Activated CD8-positive, alpha-beta memory T cell treated with anti-CD3 and anti-CD28 coated beads, Interleukin-2, amount 50 U/mL, for 48 hours (primary cell): ENCODE data around the gene TBK1.
"Not testable (repeated sequence)": the region's sequence is repeated elsewhere in the genome, so short reads cannot be mapped to it uniquely, and the experiment has no call there.

Source experiments
- DNase-seq: peaks from one replicate; pipeline ENCODE4 v3.0.0-alpha.2; 2020

Gene TBK1

GRCh38 chr12:64497903-64498302 lies 46.0 kb downstream of the TBK1 start:
- no peak for DNase-seq

GRCh38 chr12:64500394-64500793 lies 48.5 kb downstream of the TBK1 start:
- DNase-seq = no peak

- DNase-seq = no peak
Observed at GRCh38 chr12:64501486-64501885, 49.6 kb downstream of the TBK1 start.

GRCh38 chr12:64506955-64507354 lies 55.0 kb downstream of the TBK1 start:
- DNase-seq = no peak

GRCh38 chr12:64510667-64511066 lies 58.7 kb downstream of the TBK1 start:
- DNase-seq = no peak

- no peak for DNase-seq
Observed at GRCh38 chr12:64518396-64518795, 66.5 kb downstream of the TBK1 start.

GRCh38 chr12:64521833-64522232 lies 69.9 kb downstream of the TBK1 start:
- DNase-seq = no peak

- no peak for DNase-seq
Observed at GRCh38 chr12:64522316-64522715, 70.4 kb downstream of the TBK1 start.

- no peak for DNase-seq
Observed at GRCh38 chr12:64522807-64523206, 70.9 kb downstream of the TBK1 start.

- DNase-seq = not testable (repeated sequence)
Observed at GRCh38 chr12:64523565-64524444, 71.9 kb downstream of the TBK1 start.

- no peak for DNase-seq
Observed at GRCh38 chr12:64525461-64526160, 73.7 kb downstream of the TBK1 start.

- DNase-seq = no peak
Observed at GRCh38 chr12:64526859-64527258, 74.9 kb downstream of the TBK1 start.

GRCh38 chr12:64528616-64529015 lies 76.7 kb downstream of the TBK1 start:
- DNase-seq = no peak

GRCh38 chr12:64530566-64530965 lies 78.6 kb downstream of the TBK1 start:
- no peak for DNase-seq

GRCh38 chr12:64531665-64532334 lies 79.9 kb downstream of the TBK1 start:
- peak; percentile 17 for DNase-seq

GRCh38 chr12:64532734-64533351 lies 80.9 kb downstream of the TBK1 start:
- peak; percentile 43 for DNase-seq

- DNase-seq = peak; percentile 1
Observed at GRCh38 chr12:64534672-64535199, 82.8 kb downstream of the TBK1 start.

- peak; percentile 4 for DNase-seq
Observed at GRCh38 chr12:64538121-64538520, 86.2 kb downstream of the TBK1 start.

- DNase-seq = not testable (repeated sequence)
Observed at GRCh38 chr12:64542409-64543047, 90.6 kb downstream of the TBK1 start.

GRCh38 chr12:64544371-64545080 lies 92.6 kb downstream of the TBK1 start:
- no peak for DNase-seq

GRCh38 chr12:64545081-64545382 lies 93.1 kb downstream of the TBK1 start:
- no peak for DNase-seq

GRCh38 chr12:64549108-64549507 lies 97.2 kb downstream of the TBK1 start:
- no peak for DNase-seq
